Glomerular visceral epithelial cell (primary cell): ENCODE results near the gene TIMP2.
"Not testable (repeated sequence)": the region's sequence is repeated elsewhere in the genome, so short reads cannot be mapped to it uniquely, and the experiment has no call there.

Experiments used
- DNase-seq: peaks from one replicate; pipeline ENCODE4 v3.0.0-alpha.2; 2016; ENCODE audit errors: extremely low spot score

The TIMP2 gene

GRCh38 chr17:78868391-78868790, 56.8 kb downstream of the TIMP2 start:
- no peak for DNase-seq

GRCh38 chr17:78867046-78867445, 58.1 kb downstream of the TIMP2 start:
- not testable (repeated sequence) for DNase-seq

- peak; percentile 80 for DNase-seq
These were observed 59.4 kb downstream of the TIMP2 start for GRCh38 chr17:78865682-78866390.

GRCh38 chr17:78864117-78864516, 61.1 kb downstream of the TIMP2 start:
- no peak for DNase-seq

GRCh38 chr17:78862073-78863023, 62.8 kb downstream of the TIMP2 start:
- DNase-seq, result peak; percentile 96

GRCh38 chr17:78861229-78861628, 64.0 kb downstream of the TIMP2 start:
- DNase-seq, result no peak

- DNase-seq, result no peak
These were observed 66.1 kb downstream of the TIMP2 start for GRCh38 chr17:78859051-78859450.

- DNase-seq, result no peak
These were observed 67.9 kb downstream of the TIMP2 start for GRCh38 chr17:78857266-78857665.

GRCh38 chr17:78855561-78856165, 69.5 kb downstream of the TIMP2 start:
- no peak for DNase-seq

- no peak for DNase-seq
These were observed 70.7 kb downstream of the TIMP2 start for GRCh38 chr17:78854508-78854907.

GRCh38 chr17:78853926-78854394, 71.2 kb downstream of the TIMP2 start:
- no peak for DNase-seq

GRCh38 chr17:78852709-78853121, 72.5 kb downstream of the TIMP2 start:
- no peak for DNase-seq

- no peak for DNase-seq
These were observed 76.2 kb downstream of the TIMP2 start for GRCh38 chr17:78849026-78849425.

- no peak for DNase-seq
These were observed 78.1 kb downstream of the TIMP2 start for GRCh38 chr17:78847052-78847451.

- DNase-seq, result peak; percentile 44
These were observed 80.7 kb downstream of the TIMP2 start for GRCh38 chr17:78844301-78845005.

GRCh38 chr17:78842881-78843565, 82.2 kb downstream of the TIMP2 start:
- DNase-seq, result peak; percentile 42

- peak; percentile 99 for DNase-seq
These were observed 84.2 kb downstream of the TIMP2 start, which contains the start of gene USP36 for GRCh38 chr17:78840780-78841611. USP36 (minus strand) TSS chr17:78840814; CDS start chr17:78836363, 4,451 bp downstream.

- DNase-seq, result no peak
These were observed 84.7 kb downstream of the TIMP2 start for GRCh38 chr17:78840530-78840779.

GRCh38 chr17:78839762-78840529, 85.2 kb downstream of the TIMP2 start:
- peak; percentile 28 for DNase-seq
